Stimulated activated CD4-positive, alpha-beta T cell treated with anti-CD3 and anti-CD28 coated beads, Interleukin-1b, Interleukin-23, amount 100 ng/mL, for 24 hours (primary cell): ENCODE measurements around the gene MGAT5.

Experiments used
- DNase-seq, 4 experiments: peaks; one replicate each; pipeline ENCODE4 v3.0.0-alpha.2; 2020; ENCODE audit warnings: low read depth in 4 of 4, low spot score in 1 of 4

The MGAT5 gene

GRCh38 chr2:134231301-134231964 is 22.4 kb upstream of the MGAT5 start:
- no peak for DNase-seq

DNA sequence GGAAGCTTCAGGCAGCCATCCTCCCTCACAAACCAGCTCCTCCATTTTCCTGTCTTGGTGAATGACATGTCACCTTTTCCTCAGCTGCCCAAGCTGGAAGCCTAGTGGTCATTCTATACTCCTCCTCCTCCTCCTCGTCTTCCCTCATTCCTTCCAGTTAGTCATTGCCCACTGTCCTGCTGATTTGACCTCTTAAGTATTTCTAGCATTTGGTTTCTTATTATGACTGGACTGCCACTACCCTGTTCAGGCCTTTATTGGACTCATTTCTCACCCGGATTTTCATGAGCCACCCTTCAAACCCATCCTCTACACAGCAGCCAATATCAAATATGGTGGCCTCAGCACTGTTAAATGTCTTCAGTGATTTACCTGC is 21.9 kb upstream of the MGAT5 start:
- no peak for DNase-seq

- no peak for DNase-seq
Measured at GRCh38 chr2:134232461-134232860, 21.4 kb upstream of the MGAT5 start.

GRCh38 chr2:134232868-134233727 is 20.8 kb upstream of the MGAT5 start:
- no peak for DNase-seq

DNA sequence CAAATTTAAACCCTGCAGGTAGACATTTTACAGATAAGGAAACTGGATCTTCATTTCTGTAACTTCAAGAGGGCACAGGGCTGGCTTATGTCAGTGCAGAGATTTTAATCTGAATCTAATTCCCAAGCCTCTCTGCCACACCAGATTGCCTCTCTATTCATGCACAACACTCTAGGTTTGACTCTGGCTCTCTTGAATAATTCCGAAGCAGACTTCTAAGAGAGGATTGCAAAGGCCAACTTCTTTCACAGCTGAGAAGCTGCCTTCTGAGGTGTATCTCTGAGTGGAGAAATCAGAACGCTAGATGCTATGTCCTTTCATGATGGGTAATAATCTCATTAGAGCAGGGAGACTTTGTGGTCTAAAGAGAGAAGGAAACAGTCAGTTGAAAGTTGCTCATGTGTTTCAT is 20.1 kb upstream of the MGAT5 start:
- no peak for DNase-seq

GRCh38 chr2:134234535-134234934 is 19.3 kb upstream of the MGAT5 start:
- DNase-seq: no peak

DNA sequence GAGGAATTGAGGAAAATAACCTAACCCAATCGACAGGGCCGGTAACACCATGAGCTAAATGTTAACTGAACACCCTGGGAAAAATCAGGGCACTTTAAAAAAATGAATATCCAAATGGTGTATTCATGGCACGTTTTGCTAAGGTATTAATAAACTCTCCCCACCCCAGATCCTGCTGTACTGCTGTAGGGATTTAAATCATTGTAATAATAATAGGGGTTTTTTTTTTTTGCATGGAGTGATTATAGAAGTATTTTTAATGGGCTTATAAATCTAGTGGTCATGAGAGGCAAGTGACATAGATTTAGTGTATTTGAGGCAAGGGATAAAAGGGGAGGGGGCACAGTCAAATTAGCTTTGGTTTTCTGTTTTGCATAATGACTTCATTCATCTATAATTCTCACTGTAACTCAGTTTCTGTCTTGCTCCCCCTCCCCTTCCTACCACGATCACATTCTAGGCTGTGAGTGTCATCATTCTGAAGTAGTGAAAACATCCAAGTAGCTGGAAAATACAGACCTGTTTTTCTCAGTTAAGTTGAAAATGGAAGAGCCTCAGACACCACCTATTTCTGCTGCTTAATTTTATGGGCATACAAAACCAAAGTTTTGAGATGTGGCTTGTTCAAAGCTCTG is 18.2 kb upstream of the MGAT5 start:
- no peak for DNase-seq

GRCh38 chr2:134238371-134238770 is 15.5 kb upstream of the MGAT5 start:
- DNase-seq: no peak

- DNase-seq: no peak
Measured at GRCh38 chr2:134240061-134240460, 13.8 kb upstream of the MGAT5 start.

GRCh38 chr2:134241911-134242310 is 12.0 kb upstream of the MGAT5 start:
- DNase-seq: no peak

GRCh38 chr2:134243244-134243643 is 10.6 kb upstream of the MGAT5 start:
- no peak for DNase-seq

- no peak for DNase-seq
Measured at GRCh38 chr2:134244086-134244485, 9.8 kb upstream of the MGAT5 start.

GRCh38 chr2:134244587-134244986 is 9.3 kb upstream of the MGAT5 start:
- no peak for DNase-seq

DNA sequence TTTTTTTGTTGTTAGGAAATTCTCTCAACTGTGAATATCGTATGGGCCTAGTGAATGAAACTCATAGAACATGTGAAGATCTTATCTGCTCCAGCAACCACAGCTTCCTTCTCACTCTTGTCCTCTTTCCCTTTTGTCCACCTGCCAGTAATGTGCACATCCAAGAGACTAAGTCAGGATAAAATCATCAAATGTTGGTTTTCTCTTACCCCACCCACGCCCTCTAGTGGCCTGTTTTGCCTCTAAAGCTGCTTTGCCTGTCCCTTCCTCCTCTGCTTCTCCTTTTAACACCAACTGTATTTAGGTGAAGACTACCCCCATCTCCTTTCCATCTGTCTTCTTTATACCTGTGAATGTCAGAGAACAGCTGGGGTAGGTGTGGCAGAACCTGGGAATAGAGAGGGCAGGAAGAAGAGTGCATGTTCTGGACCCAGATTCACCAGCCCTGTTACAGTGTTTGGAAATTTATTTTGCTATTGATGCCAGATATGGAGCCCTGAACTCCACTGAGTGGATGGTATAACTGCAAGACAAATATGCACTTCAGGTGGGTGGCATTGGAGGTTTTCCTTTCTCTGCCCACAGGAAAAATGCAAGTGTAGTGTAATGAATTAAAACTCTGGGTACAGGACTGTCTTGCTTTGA is 8.4 kb upstream of the MGAT5 start:
- DNase-seq: peak; percentile 62 to 73 (median 65)

DNA sequence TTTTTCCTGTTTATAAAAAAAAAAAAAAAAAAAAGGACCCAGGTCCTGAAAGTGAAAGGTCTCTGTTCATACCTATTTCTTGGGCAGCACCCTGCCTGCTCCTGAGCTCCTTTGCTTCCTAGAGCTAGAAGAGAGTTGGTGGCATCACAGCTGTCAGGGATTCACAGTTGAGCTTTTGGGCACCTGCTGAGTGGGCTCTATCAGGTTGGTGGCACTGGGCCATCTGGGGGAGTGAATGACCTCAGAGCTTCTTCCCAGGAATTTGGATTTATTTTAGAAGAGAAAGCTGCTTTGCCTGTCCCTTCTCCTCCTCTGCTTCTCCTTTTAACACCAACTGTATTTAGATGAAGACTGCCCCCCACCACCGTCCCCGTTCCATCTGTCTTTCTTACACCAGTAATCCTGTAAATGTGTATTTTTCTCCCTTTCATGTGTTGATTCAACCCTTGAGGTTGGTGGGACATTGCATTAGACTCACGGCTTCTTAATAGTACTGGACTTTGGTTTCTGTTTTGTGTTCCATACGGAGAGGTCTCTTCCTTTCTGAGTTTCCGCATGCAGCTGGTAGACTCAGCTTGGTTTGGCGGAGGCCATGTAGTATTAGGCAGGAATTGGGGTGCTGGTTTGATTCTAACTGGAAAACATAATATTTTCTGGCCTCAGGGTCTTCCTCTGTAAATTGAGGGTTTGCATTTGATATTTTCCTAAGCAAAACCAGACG is 7.6 kb upstream of the MGAT5 start:
- DNase-seq: no peak

DNA sequence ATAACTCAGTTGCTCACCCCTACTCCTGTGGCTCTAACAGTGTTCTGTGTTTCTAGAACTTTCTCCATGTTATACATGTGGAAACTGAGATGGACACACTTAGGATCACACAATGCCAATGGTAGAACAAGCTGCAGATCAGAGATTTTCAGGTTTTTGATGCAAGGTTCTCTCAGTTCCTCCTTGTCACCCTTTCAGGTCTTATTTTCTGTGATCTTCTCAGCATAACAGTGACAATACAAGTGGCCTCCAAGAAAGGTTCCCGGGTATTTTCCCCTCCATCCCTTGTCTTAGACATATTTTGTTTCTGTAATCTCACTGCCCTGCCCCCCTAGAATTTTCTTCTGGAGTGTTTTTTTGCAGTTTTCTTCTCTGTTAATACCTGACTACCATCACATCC is 6.2 kb upstream of the MGAT5 start:
- DNase-seq: no peak

GRCh38 chr2:134248913-134249312 is 5.0 kb upstream of the MGAT5 start:
- DNase-seq: no peak

DNA sequence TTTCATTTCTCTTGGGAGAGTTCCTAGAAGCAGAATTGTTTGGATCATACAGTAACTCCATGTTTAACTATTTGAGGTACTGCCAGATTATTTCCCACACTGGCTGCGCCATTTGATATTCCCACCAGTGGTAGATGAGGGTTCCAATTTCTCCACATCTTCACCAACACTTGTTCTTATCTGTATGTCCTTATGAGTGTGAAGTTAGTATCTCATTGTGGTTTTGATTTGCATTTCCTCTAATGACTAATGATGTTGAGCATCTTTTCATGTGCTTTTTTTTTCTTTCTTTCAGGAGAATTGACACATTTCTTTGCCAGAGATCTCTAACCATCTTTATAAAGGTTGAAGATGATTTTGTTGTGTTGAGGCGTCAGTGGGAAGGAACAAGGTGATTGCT is 4.1 kb upstream of the MGAT5 start:
- DNase-seq: no peak

GRCh38 chr2:134250840-134251461 is 2.9 kb upstream of the MGAT5 start:
- no peak for DNase-seq

GRCh38 chr2:134252092-134252750 is 1.7 kb upstream of the MGAT5 start:
- peak in 1 of 4 experiments; percentile 30 for DNase-seq
